Measurements from ENCODE around the gene PHETA2.
A peak's percentile ranks its signal among the peaks of the same experiment; 100 is the strongest.

The PHETA2 gene

GRCh38 chr22:42076764-42077485 is 2.9 kb downstream of the PHETA2 start:
- no peak for TF ChIP-seq CTCF (IDR thresholded peaks at IDR 0.05; ENCODE audit: insufficient read depth, missing control alignments)
- FAIRE-seq: no peak
- no peak for DNase-seq (ENCODE audit: insufficient read length, low spot score)

- no peak for FAIRE-seq
- no peak for DNase-seq (ENCODE audit: insufficient read length, low spot score)
- TF ChIP-seq CTCF (IDR thresholded peaks at IDR 0.05; ENCODE audit: insufficient read depth, missing control alignments): no peak
Measured at GRCh38 chr22:42077486-42078125, 3.6 kb downstream of the PHETA2 start.

- TF ChIP-seq CTCF (IDR thresholded peaks at IDR 0.05; ENCODE audit: insufficient read depth, missing control alignments): no peak
- FAIRE-seq (no peak), DNase-seq (ENCODE audit: insufficient read length, low spot score) (no peak)
Measured at GRCh38 chr22:42078469-42079318, 4.6 kb downstream of the PHETA2 start.

GRCh38 chr22:42079319-42080251 is 5.5 kb downstream of the PHETA2 start, which contains the start of gene SMDT1:
SMDT1 (plus strand) TSS chr22:42079700; CDS start chr22:42079769, 69 bp downstream.
- FAIRE-seq: no peak
- no peak for TF ChIP-seq CTCF (IDR thresholded peaks at IDR 0.05; ENCODE audit: insufficient read depth, missing control alignments)
- peak; percentile 80 for DNase-seq (ENCODE audit: insufficient read length, low spot score)

- no peak for TF ChIP-seq CTCF (IDR thresholded peaks at IDR 0.05; ENCODE audit: insufficient read depth, missing control alignments)
- DNase-seq (ENCODE audit: insufficient read length, low spot score): no peak
- no peak for FAIRE-seq
Measured at GRCh38 chr22:42080287-42080686, 6.2 kb downstream of the PHETA2 start.

- no peak for TF ChIP-seq CTCF (IDR thresholded peaks at IDR 0.05; ENCODE audit: insufficient read depth, missing control alignments)
- FAIRE-seq (no peak), DNase-seq (ENCODE audit: insufficient read length, low spot score) (no peak)
Measured at GRCh38 chr22:42083119-42083518, 9.1 kb downstream of the PHETA2 start.

All from D721Med (cell line).